Measurements from ENCODE around the gene WASHC1.
"Not testable (repeated sequence)": the region's sequence is repeated elsewhere in the genome, so short reads cannot be mapped to it uniquely, and the experiment has no call there.

GRCh38 chr9:44416-44815, 15.2 kb upstream of the WASHC1 start:
- not testable (repeated sequence) for TF ChIP-seq CTCF (IDR thresholded peaks at IDR 0.05); EZH2 (IDR thresholded peaks at IDR 0.05; ENCODE audit: borderline replicate concordance, insufficient read depth, low read depth, low read length, poor library complexity, severe bottlenecking)

Data from B cell (primary cell).